D721Med (cell line): ENCODE results near the gene MBD2.

Experiments
- DNase-seq: peaks from one replicate; pipeline ENCODE4 v3.0.0; 2011; ENCODE audit warnings: low spot score; ENCODE audit not compliant: insufficient read length
- FAIRE-seq: peaks from 2 replicates; lab custom pipeline; 2011; peaks lifted over from hg19 to GRCh38; lab: Jason Lieb, UNC
- TF ChIP-seq, protein P1 (sequence below): IDR thresholded peaks from 2 replicates; pipeline ENCODE4 v1.5.1; 2012; ENCODE audit warnings: mild to moderate bottlenecking, control low read depth; ENCODE audit not compliant: insufficient read depth; ENCODE audit errors: missing control alignments

The MBD2 gene

DNA sequence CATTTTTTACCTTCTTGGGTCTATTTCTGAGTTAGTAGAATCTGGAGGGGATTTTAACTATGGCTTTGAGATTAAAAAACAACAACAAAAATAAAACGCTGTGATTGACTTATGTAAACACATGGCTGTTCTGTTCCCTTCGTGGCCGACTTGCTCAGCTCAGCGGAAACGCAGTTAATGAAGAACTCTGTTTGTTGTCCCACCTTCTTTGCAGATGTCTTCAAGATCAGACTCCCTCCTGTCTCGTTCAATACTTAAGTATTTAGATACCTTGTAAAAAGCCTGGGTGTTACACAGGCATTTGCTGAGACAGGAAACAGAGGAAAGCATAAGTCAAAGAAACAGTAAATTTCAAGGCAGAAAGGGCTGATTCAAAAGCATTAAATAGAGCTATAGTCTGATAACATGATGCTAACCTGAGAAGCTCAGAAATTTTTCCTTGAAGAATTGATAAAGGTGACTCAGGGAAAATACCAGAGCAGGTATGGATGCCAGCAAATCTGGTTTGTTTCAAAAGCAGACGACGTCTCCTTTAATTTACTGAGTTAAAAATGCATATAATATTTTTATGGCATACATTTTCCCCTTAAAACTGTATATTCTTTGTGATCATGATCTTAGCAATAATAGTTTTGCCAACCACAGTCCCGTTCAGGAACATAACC, 23.2 kb upstream of the MBD2 start:
- no peak for FAIRE-seq
- TF ChIP-seq, protein P1, sequence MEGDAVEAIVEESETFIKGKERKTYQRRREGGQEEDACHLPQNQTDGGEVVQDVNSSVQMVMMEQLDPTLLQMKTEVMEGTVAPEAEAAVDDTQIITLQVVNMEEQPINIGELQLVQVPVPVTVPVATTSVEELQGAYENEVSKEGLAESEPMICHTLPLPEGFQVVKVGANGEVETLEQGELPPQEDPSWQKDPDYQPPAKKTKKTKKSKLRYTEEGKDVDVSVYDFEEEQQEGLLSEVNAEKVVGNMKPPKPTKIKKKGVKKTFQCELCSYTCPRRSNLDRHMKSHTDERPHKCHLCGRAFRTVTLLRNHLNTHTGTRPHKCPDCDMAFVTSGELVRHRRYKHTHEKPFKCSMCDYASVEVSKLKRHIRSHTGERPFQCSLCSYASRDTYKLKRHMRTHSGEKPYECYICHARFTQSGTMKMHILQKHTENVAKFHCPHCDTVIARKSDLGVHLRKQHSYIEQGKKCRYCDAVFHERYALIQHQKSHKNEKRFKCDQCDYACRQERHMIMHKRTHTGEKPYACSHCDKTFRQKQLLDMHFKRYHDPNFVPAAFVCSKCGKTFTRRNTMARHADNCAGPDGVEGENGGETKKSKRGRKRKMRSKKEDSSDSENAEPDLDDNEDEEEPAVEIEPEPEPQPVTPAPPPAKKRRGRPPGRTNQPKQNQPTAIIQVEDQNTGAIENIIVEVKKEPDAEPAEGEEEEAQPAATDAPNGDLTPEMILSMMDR, result no peak
- no peak for DNase-seq

DNA sequence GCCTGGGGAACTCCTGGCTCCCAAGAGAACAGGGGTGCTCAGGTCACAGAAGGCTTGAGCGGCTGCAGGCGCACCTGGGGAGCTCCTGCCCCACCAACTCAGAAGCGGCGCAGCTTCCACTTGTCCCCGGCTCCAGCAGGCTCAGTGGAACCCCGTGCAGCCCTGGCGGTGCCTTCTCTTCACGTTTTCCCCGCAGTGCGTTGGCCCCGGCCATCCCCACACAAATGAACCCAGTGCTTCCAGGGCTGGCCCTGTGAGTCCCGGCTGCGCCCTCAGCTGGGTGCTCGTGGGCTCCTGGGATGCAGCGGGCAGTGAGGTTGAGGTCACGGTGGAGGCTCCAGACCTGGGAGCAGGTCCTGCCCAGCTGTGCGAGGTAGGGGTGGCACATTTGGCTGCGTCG, 17.9 kb upstream of the MBD2 start:
- TF ChIP-seq, protein P1, result no peak
- FAIRE-seq (no peak), DNase-seq (no peak)

DNA sequence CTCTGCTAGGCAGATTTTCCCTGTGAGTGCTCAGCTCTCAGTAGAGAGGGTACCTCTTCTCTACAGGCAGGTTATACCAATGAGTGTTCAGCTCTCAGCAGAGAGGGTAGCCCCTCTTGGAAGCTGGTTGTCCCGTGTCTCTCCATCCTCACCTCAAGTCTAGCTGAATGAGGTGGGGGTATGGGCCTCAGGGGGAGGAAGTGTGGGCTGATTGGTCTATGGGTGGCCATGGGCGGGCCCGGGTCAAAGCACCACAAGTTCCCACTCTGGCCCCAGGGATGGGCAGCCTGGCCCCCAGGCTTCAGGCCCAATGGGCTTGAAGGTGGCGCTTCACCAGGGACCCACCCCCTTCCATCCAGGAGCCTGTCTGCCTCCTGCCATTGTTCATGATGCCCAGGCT, 17.0 kb upstream of the MBD2 start:
- TF ChIP-seq, protein P1, result no peak
- no peak for FAIRE-seq

DNA sequence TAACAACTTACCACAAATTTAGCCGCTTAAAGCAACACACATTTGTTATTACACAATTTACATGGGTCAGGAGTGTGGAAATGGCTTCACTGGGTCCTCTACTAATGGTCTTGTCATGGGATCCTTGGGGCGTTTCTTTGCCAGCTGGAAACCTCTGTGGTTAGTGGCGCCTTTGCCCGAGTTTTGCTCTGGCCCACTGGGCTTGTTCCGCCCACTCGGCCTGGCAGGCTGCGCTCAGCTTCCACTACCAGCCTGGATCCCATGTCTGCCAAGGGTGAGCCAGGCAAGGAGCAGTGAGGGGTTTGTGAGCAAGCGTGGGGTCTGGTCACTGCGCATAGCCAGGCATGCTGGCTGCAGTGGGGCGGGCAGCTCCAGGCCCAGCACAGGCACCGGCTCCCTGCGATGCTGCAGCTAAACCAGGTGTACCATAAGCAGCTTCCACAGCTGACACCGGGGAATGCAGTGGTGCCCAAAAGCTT, 16.2 kb upstream of the MBD2 start:
- TF ChIP-seq, protein P1, result no peak
- DNase-seq (no peak), FAIRE-seq (peak; percentile 25)

More for the DNA sequence above, 17.0 kb upstream of the MBD2 start:
- no peak for DNase-seq

DNA sequence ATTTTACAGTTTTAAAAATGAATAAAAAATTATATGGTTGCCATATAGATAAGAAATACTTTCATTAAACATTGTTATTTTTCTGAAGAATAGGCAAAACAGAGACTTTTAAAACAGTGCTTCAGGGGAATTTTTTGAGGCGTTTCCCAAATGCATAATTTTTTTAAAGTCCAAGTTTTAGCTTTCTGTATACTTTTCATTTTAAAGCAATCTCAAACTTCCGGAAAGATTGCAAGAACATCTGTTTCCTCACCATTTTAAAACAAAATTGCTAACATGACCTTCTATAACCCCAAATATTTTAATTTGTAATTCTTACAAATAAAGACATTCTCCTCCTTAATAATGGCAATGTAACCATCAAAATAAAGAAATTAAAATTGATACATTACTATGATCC, 15.1 kb upstream of the MBD2 start:
- DNase-seq, result no peak
- FAIRE-seq, result peak; percentile 35
- TF ChIP-seq, protein P1, result no peak

DNA sequence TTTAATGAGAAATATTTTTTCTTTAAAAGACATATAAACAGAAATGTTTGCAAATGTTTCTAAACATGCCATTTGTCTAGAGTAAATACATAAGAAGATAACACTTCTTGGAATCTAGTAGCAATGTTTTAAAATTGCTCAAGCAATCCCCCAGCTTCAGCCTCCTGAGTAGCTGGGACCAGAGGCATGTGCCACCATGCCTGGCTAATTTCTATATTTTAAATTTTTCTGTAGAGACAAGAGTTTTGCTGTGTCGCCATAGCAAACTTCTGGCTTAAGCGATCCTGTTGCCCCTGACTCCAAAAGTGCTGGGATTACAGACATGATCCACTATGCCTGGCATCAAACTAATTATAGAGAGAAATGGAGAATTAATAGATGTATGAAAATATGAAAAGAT, 14.6 kb upstream of the MBD2 start:
- no peak for FAIRE-seq
- DNase-seq, result no peak
- TF ChIP-seq, protein P1, result no peak
